ENCODE data around the gene ZNF565.

GRCh38 chr19:36142496-36142895 lies 72.0 kb downstream of the ZNF565 start:
- TF ChIP-seq POLR2A (IDR thresholded peaks at IDR 0.05; ENCODE audit: low read length): no peak
- TF ChIP-seq GATA1 (IDR thresholded peaks at IDR 0.05; ENCODE audit: low read depth, low read length): no peak
